Activated CD8-positive, alpha-beta T cell treated with anti-CD3 and anti-CD28 coated beads for 36 hours (primary cell): ENCODE data around the gene CLEC16A. TPM values are rescaled to one million over a fixed set of nuclear protein-coding genes. Genes with fewer than 3 reads are reported as not detected.

Source experiments
- ATAC-seq: fragments of 200-7000 bp; cut with Tn5 transposase; one replicate; pipeline ENCODE4 v1.10.0; 2021; ENCODE audit warnings: mild to moderate bottlenecking, moderate library complexity
- CTCF ChIA-PET: fragments of 350-600 bp; sonication (Branson Sonifier 250); formaldehyde crosslinking; loops from one replicate; lab custom pipeline; 2021; ENCODE audit warnings: antibody characterized with exemption; lab: Charles Lee
- POLR2A ChIA-PET: fragments of 350-600 bp; sonication (Branson Sonifier 250); formaldehyde crosslinking; loops from one replicate; lab custom pipeline; 2021; ENCODE audit warnings: antibody characterized with exemption; lab: Charles Lee
- DNase-seq: peaks from one replicate; pipeline ENCODE4 v3.0.0-alpha.2; 2020
- H3K27ac Mint-ChIP-seq: one replicate; pipeline ENCODE4 v1.8.0; 2021; ENCODE audit warnings: mild to moderate bottlenecking, mixed read lengths
- H3K27me3 Mint-ChIP-seq: one replicate; pipeline ENCODE4 v1.8.0; 2021; ENCODE audit warnings: mixed read lengths
- H3K36me3 Mint-ChIP-seq: one replicate; pipeline ENCODE4 v1.8.0; 2021; ENCODE audit warnings: low read depth, mixed read lengths
- H3K4me1 Mint-ChIP-seq: one replicate; pipeline ENCODE4 v1.8.0; 2021; ENCODE audit warnings: low read depth, mixed read lengths
- H3K4me3 Mint-ChIP-seq: one replicate; pipeline ENCODE4 v1.8.0; 2021; ENCODE audit warnings: mild to moderate bottlenecking, moderate library complexity, mixed read lengths
- H3K9me3 Mint-ChIP-seq: one replicate; pipeline ENCODE4 v1.8.0; 2021; ENCODE audit warnings: mixed read lengths
- CTCF ChIP-seq: fragments of 200-600 bp; IDR thresholded peaks from one replicate; pipeline ENCODE4 v1.8.0; 2022; ENCODE audit warnings: antibody characterized with exemption, mild to moderate bottlenecking
- intact Hi-C: fragments of 100-400 bp; cut with micrococcal nuclease; formaldehyde crosslinking; loops from one replicate; pipeline ENCODE4 v1.10.0; 2022
- total RNA-seq, 2 experiments: library from RNA; stranded (reverse); gene quantifications; one replicate each; pipeline ENCODE4 v1.2.3, GENCODE V29; 2021

CLEC16A gene
- total RNA-seq, 2 experiments from 2014 or later: 20.4 to 21.7 TPM

- no peak for ATAC-seq
- Mint-ChIP-seq H3K4me3 (no peak overlapping the region), H3K4me1 (peaks cover 3% of the 10 kb centered on the region), H3K36me3 (peaks cover 36% of the 10 kb centered on the region), H3K27me3 (no peaks in the 10 kb centered on the region), H3K27ac (no peak overlapping the region), H3K9me3 (no peaks in the 10 kb centered on the region)
- intact Hi-C loops: no loop called here
- POLR2A ChIA-PET: interaction anchor here (1.0 to 1.7 kb wide), 2 partner anchors 10 to 211 kb away, joined by 3 to 5 read pairs; no protein-coding TSS in a partner anchor
- CTCF ChIA-PET: interaction anchor here (0.7 to 1.3 kb wide), 2 partner anchors 10 to 183 kb away, joined by 3 read pairs; no protein-coding TSS in a partner anchor
- no peak for TF ChIP-seq CTCF
- no peak for DNase-seq
Measured at GRCh38 chr16:11035096-11035495, 90.7 kb downstream of the CLEC16A start.

GRCh38 chr16:11036040-11036439, 91.7 kb downstream of the CLEC16A start:
- ATAC-seq (no peak), DNase-seq (no peak)
- ChIA-PET CTCF (no interaction called here), POLR2A (interaction anchor here (1.0 to 1.7 kb wide), 2 partner anchors 11 to 210 kb away, joined by 3 to 5 read pairs; no protein-coding TSS in a partner anchor)
- TF ChIP-seq CTCF: no peak
- Mint-ChIP-seq H3K4me1 (peaks cover 3% of the 10 kb centered on the region), H3K9me3 (no peaks in the 10 kb centered on the region), H3K27me3 (no peaks in the 10 kb centered on the region), H3K27ac (no peak overlapping the region), H3K36me3 (peaks cover 35% of the 10 kb centered on the region), H3K4me3 (no peak overlapping the region)
- intact Hi-C loops: no loop called here

- peaks cover 34% of the 10 kb centered on the region for H3K36me3 Mint-ChIP-seq
- CTCF ChIA-PET: no interaction called here
Measured at GRCh38 chr16:11036868-11037410, 92.6 kb downstream of the CLEC16A start.

GRCh38 chr16:11038305-11038704, 93.9 kb downstream of the CLEC16A start:
- no peak for TF ChIP-seq CTCF
- Mint-ChIP-seq H3K27me3 (no peaks in the 10 kb centered on the region), H3K4me1 (no peaks in the 10 kb centered on the region), H3K4me3 (no peak overlapping the region), H3K9me3 (no peaks in the 10 kb centered on the region), H3K36me3 (peaks cover 37% of the 10 kb centered on the region), H3K27ac (no peak overlapping the region)
- DNase-seq: no peak
- no peak for ATAC-seq
- CTCF ChIA-PET: interaction anchor here (1.0 kb wide), 1 partner anchor 14 kb away, joined by 4 read pairs; no protein-coding TSS in a partner anchor
- POLR2A ChIA-PET: interaction anchor here (0.6 to 2.0 kb wide), 2 partner anchors 13 to 57 kb away, joined by 3 to 4 read pairs; no protein-coding TSS in a partner anchor
- intact Hi-C loops: no loop called here

More at GRCh38 chr16:11036868-11037410, 92.6 kb downstream of the CLEC16A start:
- ATAC-seq (no peak), DNase-seq (no peak)
- H3K9me3 Mint-ChIP-seq: no peaks in the 10 kb centered on the region
- no peaks in the 10 kb centered on the region for H3K27me3 Mint-ChIP-seq
- H3K27ac Mint-ChIP-seq: no peak overlapping the region
- TF ChIP-seq CTCF: no peak
- POLR2A ChIA-PET: no interaction called here
- H3K4me1 Mint-ChIP-seq: peaks cover 3% of the 10 kb centered on the region
- no peak overlapping the region for H3K4me3 Mint-ChIP-seq
- intact Hi-C loops: no loop called here

GRCh38 chr16:11038777-11039176, 94.4 kb downstream of the CLEC16A start:
- Mint-ChIP-seq H3K4me1 (no peaks in the 10 kb centered on the region), H3K36me3 (peaks cover 40% of the 10 kb centered on the region), H3K27ac (no peak overlapping the region), H3K4me3 (no peak overlapping the region), H3K9me3 (no peaks in the 10 kb centered on the region), H3K27me3 (no peaks in the 10 kb centered on the region)
- ATAC-seq: no peak
- intact Hi-C loops: no loop called here
- ChIA-PET CTCF (no interaction called here), POLR2A (interaction anchor here (0.6 to 2.0 kb wide), 3 partner anchors 14 to 56 kb away, joined by 3 to 4 read pairs (median 3); no protein-coding TSS in a partner anchor)
- no peak for DNase-seq
- no peak for TF ChIP-seq CTCF
